Iris pigment epithelial cell (primary cell): Measurements from ENCODE around the gene PAXX.

ENCODE experiments used
- DNase-seq: peaks from one replicate; pipeline ENCODE4 v3.0.0-alpha.2; 2011; ENCODE audit warnings: low read depth

Gene PAXX

DNA sequence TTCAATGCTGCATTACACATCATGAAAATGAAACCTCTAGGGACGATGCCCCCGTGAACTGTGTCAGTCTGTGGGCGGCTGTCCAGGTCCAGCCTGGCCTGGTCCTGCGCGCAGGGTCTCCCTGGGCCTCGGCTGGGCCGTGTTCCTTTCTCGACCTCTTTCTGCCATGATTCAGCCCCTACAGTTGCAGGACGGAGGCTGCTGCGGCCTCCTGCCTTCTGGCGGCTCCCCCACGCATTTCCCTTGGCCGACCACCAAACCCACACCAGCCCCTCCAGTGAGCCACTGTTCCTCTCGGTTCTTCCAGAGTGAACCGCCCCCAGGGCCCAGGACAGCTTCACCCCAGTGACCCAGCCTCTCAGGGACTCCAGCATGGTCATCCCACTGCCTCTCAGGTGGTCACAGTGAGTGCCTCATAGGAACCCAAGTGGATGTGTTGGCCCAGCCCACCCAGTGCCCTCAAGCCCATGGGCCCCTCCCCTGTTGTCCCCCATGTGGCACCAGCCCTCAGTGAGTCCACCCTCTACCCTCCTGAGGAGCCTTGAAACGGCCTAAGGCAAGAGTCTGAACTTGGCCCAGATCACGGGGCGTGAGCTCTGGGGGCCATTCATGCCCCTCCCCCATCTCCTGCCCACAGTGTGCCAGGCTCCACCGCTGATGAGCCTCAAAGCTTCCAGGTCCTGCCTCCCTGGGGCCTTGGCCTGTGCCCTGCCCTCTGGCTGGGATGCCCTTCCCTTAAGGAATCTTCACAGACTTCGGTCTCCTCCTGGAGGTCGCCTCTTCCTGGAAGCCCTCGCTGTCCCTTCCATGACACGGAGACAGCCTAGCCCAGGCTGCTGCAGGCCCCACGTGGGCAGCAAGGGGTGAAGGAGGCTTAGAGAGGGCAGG, 14.1 kb downstream of the PAXX start:
- DNase-seq, result no peak

GRCh38 chr9:137007108-137007815, 15.0 kb downstream of the PAXX start:
- peak; percentile 33 for DNase-seq

- no peak for DNase-seq
Observed at GRCh38 chr9:137007816-137008270, 15.6 kb downstream of the PAXX start.

- no peak for DNase-seq
Observed at GRCh38 chr9:137008312-137008711, 16.1 kb downstream of the PAXX start.

GRCh38 chr9:137009217-137009616, 17.0 kb downstream of the PAXX start:
- DNase-seq, result no peak

DNA sequence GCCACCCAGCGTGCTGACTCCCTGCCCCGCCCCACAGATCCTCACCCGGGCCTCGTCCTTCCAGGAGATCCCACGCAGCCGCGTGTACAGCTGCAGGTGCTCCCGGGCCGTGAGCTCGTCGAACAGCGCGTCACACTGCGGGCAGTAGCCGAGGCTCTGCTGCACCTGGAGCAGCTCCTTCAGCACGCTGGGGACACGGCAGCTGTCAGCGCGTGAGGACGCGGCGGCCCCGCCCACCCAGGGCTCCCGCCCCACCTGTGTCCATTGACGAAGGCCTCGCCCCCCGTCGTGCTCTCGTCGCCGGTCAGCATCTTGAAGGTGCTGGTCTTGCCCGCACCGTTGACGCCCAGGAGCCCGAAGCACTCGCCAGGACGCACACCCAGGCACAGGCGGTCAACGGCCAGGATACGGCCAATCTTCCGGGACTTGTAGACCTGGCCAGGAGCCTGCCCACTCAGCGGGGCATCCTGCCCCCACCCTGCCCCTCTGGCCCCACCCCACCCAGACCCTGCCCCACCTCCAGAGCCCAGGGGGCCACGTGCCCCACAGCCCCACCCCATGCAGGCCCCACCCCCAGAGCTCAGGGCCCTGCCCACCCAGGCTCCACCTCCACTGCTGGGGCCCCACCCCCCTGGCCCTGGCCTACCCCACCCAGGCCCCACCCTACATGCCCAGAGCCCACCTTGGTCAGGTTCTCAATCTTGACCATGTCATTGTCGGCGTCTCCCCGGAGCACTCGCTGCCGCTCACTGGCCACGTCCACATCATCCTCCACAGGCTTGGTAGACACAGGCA, 17.9 kb downstream of the PAXX start:
- DNase-seq, result no peak

DNA sequence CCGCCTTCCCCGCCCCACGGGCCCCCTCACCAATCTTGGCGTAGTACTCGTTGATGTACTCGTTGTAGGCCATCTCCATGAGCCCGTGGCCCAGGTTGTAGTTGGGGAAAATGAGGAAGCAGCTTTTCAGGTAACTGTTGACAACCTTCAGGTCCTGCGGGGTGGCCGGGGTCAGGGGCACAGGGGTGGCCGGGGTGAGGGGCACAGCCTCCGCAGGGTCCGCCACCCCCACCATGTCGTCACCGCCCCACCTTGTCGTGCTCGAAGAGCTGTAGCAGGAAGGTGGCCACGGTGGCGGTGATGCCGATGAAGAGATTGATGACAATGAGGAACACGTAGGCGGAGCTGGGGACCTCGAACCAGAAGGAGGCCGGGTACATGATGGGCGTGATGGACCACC, 18.9 kb downstream of the PAXX start:
- DNase-seq, result no peak

- no peak for DNase-seq
Observed at GRCh38 chr9:137011907-137012675, 19.9 kb downstream of the PAXX start.

DNA sequence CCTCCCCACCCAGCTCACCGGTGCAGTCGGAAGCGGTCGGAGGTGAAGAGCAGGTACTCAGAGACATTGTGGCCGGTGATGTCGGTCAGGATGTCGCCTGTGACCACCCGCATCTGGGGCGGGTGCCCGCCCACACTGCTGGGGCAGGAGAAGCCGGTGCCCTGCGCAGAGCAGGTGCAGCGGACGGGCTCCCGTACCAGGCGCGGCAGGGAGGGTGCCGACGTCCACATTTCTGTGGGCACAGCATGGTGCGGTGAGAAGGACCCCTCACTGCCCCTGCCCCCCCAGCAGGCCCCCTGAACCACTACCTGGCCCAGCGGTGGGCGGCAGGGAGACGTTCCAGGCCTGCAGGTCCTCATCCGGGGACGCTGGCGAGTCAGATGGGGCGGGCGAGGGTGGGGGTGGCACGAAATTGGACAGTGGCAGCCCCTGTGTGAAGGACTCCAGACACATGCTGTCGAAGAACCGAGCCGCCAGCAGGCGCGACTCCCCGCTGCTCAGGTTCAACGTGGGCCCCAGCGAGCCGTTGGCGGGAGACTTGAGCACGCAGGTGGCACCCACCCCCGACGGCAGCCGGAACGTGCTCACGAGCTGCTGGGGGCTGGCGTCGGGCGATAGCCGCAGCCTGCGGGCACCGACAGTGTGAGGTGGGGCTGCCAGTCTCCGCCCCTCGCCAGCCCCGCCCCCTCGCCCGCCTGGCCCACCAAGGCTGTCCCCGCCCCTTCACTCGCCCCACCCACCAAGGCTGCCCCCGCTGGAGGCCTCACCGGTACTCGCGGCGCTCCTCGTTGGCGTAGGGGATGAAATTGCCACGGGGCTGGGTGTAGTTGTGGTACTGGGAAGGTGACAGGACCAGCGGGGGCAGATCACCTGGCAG, 20.7 kb downstream of the PAXX start:
- no peak for DNase-seq

GRCh38 chr9:137013571-137013940, 21.3 kb downstream of the PAXX start:
- no peak for DNase-seq

- DNase-seq, result no peak
Observed at GRCh38 chr9:137014166-137014565, 21.9 kb downstream of the PAXX start.

- no peak for DNase-seq
Observed at GRCh38 chr9:137014776-137015539, 22.7 kb downstream of the PAXX start.

DNA sequence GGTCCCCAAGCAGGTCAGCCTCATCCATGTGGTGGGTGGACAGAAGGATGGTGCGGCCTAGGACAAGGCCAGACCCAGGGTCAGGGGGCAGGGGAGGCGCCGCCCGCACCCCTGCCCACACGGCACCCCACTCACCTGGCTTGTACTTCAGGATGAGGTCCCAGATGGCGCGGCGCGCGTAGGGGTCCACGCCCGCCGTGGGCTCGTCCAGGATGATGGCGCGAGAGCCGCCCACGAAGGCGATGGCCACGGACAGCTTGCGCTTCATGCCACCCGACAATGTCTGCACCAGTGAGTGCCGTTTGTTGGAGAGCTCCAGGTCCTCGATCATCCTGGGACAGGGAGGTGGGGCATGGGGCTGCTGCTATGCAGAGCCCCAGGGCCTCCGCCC, 23.3 kb downstream of the PAXX start:
- DNase-seq, result no peak

GRCh38 chr9:137015976-137016375, 23.8 kb downstream of the PAXX start:
- no peak for DNase-seq

DNA sequence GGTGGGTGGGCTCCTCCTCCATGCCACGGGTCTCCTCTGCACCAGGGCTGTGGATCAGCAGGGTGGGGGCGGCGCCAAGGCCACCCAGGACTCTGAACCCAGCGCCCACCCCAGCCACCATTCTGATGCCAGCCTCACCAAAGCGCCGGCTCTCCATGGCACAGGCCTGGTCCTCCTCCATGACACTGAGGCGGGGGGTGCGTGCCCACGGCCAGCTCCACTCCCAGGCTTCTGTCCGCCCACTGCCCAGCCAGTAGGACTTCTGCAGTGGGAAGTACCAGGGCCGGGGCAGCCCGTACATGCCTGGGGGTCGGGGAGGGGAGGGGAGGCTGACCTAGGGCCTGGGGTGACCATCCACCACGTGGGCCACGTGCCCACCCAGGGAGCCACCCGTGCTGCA, 24.2 kb downstream of the PAXX start:
- no peak for DNase-seq

DNA sequence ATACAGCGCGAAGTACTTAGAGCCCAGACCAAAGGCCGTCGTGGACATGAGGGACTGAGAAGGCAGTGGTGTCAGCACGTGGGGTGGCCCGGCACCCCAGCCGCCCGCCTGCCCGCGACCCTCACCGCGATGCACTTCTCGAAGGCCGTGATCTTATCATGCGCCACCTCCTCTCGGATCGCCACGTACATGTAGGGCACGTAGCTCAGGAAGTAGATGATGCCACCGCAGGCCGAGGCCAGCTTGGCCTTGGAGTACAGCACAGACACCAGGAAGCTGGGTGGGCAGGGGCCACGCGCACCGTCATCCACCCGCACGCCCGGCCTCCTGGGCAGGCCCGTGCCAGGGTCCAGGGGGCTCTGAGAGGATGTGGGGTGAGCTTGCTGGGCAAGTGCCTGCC, 24.8 kb downstream of the PAXX start:
- DNase-seq, result no peak

GRCh38 chr9:137017791-137018497, 25.7 kb downstream of the PAXX start:
- no peak for DNase-seq

- no peak for DNase-seq
Observed at GRCh38 chr9:137018761-137019559, 26.7 kb downstream of the PAXX start.
